ENCODE results near the gene BTD. TPM values are rescaled to one million over a fixed set of nuclear protein-coding genes. Genes with fewer than 3 reads are reported as not detected.
"Not testable (repeated sequence)": the region's sequence is repeated elsewhere in the genome, so short reads cannot be mapped to it uniquely, and the experiment has no call there.

BTD gene
- total and polyA plus RNA-seq, 2 donors (not counting 1 experiment from before 2014, with no cell fraction given) = 24.4 to 24.9 TPM

- TF ChIP-seq, protein P1, sequence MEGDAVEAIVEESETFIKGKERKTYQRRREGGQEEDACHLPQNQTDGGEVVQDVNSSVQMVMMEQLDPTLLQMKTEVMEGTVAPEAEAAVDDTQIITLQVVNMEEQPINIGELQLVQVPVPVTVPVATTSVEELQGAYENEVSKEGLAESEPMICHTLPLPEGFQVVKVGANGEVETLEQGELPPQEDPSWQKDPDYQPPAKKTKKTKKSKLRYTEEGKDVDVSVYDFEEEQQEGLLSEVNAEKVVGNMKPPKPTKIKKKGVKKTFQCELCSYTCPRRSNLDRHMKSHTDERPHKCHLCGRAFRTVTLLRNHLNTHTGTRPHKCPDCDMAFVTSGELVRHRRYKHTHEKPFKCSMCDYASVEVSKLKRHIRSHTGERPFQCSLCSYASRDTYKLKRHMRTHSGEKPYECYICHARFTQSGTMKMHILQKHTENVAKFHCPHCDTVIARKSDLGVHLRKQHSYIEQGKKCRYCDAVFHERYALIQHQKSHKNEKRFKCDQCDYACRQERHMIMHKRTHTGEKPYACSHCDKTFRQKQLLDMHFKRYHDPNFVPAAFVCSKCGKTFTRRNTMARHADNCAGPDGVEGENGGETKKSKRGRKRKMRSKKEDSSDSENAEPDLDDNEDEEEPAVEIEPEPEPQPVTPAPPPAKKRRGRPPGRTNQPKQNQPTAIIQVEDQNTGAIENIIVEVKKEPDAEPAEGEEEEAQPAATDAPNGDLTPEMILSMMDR (conservative IDR thresholded peaks at IDR 0.05 in 1 of 2, IDR thresholded peaks at IDR 0.05 in 1 of 2; ENCODE audit: low read depth in 1 of 2, low read length in 2 of 2) = no peak
- TF ChIP-seq EZH2 (IDR thresholded peaks at IDR 0.05; ENCODE audit: low read length, missing control alignments) = no peak
- DNase-seq (ENCODE audit: low read depth in 2 of 2) = no peak
- H3K27ac ChIP-seq (ENCODE audit: insufficient read depth, low read length) = no peak overlapping the region
Measured at GRCh38 chr3:15612001-15612400, 10.5 kb downstream of the BTD start.

DNA sequence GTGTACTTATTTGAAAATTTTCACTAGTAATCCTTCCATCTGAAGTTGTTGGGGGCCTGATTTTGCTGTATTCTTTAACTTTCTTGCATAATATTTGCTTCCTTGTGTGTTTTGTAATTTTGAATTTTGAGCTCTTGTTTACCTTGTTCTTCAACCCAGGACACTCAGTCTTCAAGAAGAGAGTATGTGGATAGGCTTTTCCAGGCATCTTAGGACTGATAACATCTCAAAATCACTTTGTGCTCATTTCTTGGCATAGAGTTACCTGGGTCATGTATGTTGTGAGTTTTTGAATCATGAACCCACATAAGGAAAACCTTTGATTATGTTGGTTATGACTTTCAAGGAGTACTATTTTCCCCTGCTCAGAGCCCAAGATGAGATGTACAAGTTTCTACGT lies 13.4 kb downstream of the BTD start:
- no peak overlapping the region for H3K4me2 ChIP-seq (ENCODE audit: extremely low read depth, insufficient read depth, low read length)
- no peaks in the 10 kb centered on the region for H3K9me3 ChIP-seq (ENCODE audit: control insufficient read depth, insufficient read depth, low read depth, low read length)
- TF ChIP-seq, protein P1 (conservative IDR thresholded peaks at IDR 0.05 in 1 of 2, IDR thresholded peaks at IDR 0.05 in 1 of 2; ENCODE audit: low read depth in 1 of 2, low read length in 2 of 2) = no peak
- TF ChIP-seq EZH2 (IDR thresholded peaks at IDR 0.05; ENCODE audit: low read length, missing control alignments) = no peak
- H4K20me1 ChIP-seq (ENCODE audit: control insufficient read depth, extremely low read depth, insufficient read depth, low read length) = no peaks in the 10 kb centered on the region
- no peak overlapping the region for H2AFZ ChIP-seq (ENCODE audit: low read length)
- no peaks in the 10 kb centered on the region for H3K27me3 ChIP-seq (ENCODE audit: control insufficient read depth, insufficient read depth, low read length)
- H3K79me2 ChIP-seq (ENCODE audit: control insufficient read depth, insufficient read depth, low read length) = no peaks in the 10 kb centered on the region
- no peak overlapping the region for H3K9ac ChIP-seq (ENCODE audit: insufficient read depth, low read length)
- DNase-seq (ENCODE audit: low read depth in 2 of 2) = no peak
- no peak overlapping the region for H3K27ac ChIP-seq (ENCODE audit: insufficient read depth, low read length)
- no peak overlapping the region for H3K4me3 ChIP-seq (replicated peaks in 1 of 4; ENCODE audit: control extremely low read depth in 1 of 4, insufficient read depth in 1 of 4, low read depth in 3 of 4, low read length in 4 of 4)
- no peaks in the 10 kb centered on the region for H3K36me3 ChIP-seq (ENCODE audit: control insufficient read depth, insufficient read depth, low read length)
- peaks cover 2% of the 10 kb centered on the region for H3K4me1 ChIP-seq (ENCODE audit: control insufficient read depth, extremely low read depth, insufficient read depth, low read length)

More at GRCh38 chr3:15612001-15612400, 10.5 kb downstream of the BTD start:
- H3K79me2 ChIP-seq (ENCODE audit: control insufficient read depth, insufficient read depth, low read length) = no peaks in the 10 kb centered on the region
- H2AFZ ChIP-seq (ENCODE audit: low read length) = no peak overlapping the region
- no peaks in the 10 kb centered on the region for H3K27me3 ChIP-seq (ENCODE audit: control insufficient read depth, insufficient read depth, low read length)
- H3K9me3 ChIP-seq (ENCODE audit: control insufficient read depth, insufficient read depth, low read depth, low read length) = no peaks in the 10 kb centered on the region
- no peak overlapping the region for H3K9ac ChIP-seq (ENCODE audit: insufficient read depth, low read length)
- no peak overlapping the region for H3K4me2 ChIP-seq (ENCODE audit: extremely low read depth, insufficient read depth, low read length)
- no peaks in the 10 kb centered on the region for H4K20me1 ChIP-seq (ENCODE audit: control insufficient read depth, extremely low read depth, insufficient read depth, low read length)
- peaks cover 2% of the 10 kb centered on the region for H3K4me1 ChIP-seq (ENCODE audit: control insufficient read depth, extremely low read depth, insufficient read depth, low read length)
- H3K36me3 ChIP-seq (ENCODE audit: control insufficient read depth, insufficient read depth, low read length) = no peaks in the 10 kb centered on the region
- H3K4me3 ChIP-seq (replicated peaks in 1 of 4; ENCODE audit: control extremely low read depth in 1 of 4, insufficient read depth in 1 of 4, low read depth in 3 of 4, low read length in 4 of 4) = no peak overlapping the region

- Histone ChIP-seq H3K4me2 (ENCODE audit: extremely low read depth, insufficient read depth, low read length) (no peak overlapping the region), H3K27me3 (ENCODE audit: control insufficient read depth, insufficient read depth, low read length) (no peaks in the 10 kb centered on the region), H3K4me3 (replicated peaks in 1 of 4; ENCODE audit: control extremely low read depth in 1 of 4, insufficient read depth in 1 of 4, low read depth in 3 of 4, low read length in 4 of 4) (no peak overlapping the region), H3K9me3 (ENCODE audit: control insufficient read depth, insufficient read depth, low read depth, low read length) (no peaks in the 10 kb centered on the region), H3K9ac (ENCODE audit: insufficient read depth, low read length) (no peak overlapping the region), H2AFZ (ENCODE audit: low read length) (no peak overlapping the region), H3K79me2 (ENCODE audit: control insufficient read depth, insufficient read depth, low read length) (no peaks in the 10 kb centered on the region), H4K20me1 (ENCODE audit: control insufficient read depth, extremely low read depth, insufficient read depth, low read length) (no peaks in the 10 kb centered on the region), H3K36me3 (ENCODE audit: control insufficient read depth, insufficient read depth, low read length) (no peaks in the 10 kb centered on the region), H3K4me1 (ENCODE audit: control insufficient read depth, extremely low read depth, insufficient read depth, low read length) (no peaks in the 10 kb centered on the region), H3K27ac (ENCODE audit: insufficient read depth, low read length) (no peak overlapping the region)
- no peak for TF ChIP-seq EZH2 (IDR thresholded peaks at IDR 0.05; ENCODE audit: low read length, missing control alignments)
- TF ChIP-seq, protein P1 (conservative IDR thresholded peaks at IDR 0.05 in 1 of 2, IDR thresholded peaks at IDR 0.05 in 1 of 2; ENCODE audit: low read depth in 1 of 2, low read length in 2 of 2) = no peak
- DNase-seq (ENCODE audit: low read depth in 2 of 2) = peak; percentile 49 to 78
Measured at GRCh38 chr3:15616053-15616452, 14.5 kb downstream of the BTD start.

DNA sequence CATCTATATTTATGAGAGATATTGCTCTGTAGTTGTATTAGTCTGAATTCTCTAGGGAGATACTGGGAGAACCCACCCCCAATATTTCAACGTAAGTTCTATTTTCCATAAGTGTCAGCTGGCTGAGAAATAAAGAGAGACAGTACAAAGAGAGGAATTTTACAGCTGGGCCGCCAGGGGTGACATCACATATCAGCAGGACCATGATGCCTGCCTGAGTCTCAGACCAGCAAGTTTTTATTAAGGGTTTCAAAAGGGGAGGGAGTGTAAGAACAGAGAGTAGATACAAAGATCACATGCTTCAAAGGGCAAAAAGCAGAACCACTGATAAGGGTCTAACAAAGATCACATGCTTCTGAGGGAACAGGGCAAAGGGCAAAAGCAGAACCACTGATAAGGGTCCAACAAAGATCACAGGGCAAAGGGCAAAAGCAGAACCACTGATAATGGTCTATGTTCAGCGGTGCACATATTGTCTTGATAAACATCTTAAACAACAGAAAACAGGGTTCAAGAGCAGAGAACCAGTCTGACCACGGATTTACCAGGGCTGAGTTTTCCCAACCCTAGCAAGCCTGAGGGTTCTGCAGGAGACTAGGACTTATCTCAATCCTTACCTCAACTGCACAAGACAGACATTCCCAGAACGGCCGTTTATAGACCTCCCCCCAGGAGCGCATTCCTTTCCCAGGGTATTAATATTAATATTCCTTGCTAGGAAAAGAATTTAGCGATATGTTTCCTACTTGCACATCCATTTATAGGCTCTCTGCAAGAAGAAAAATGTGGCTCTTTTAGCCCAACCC lies 18.3 kb downstream of the BTD start:
- not testable (repeated sequence) for DNase-seq (ENCODE audit: low read depth in 2 of 2); H3K4me2 ChIP-seq (ENCODE audit: extremely low read depth, insufficient read depth, low read length); H3K79me2 ChIP-seq (ENCODE audit: control insufficient read depth, insufficient read depth, low read length); H3K36me3 ChIP-seq (ENCODE audit: control insufficient read depth, insufficient read depth, low read length); H3K9ac ChIP-seq (ENCODE audit: insufficient read depth, low read length); H4K20me1 ChIP-seq (ENCODE audit: control insufficient read depth, extremely low read depth, insufficient read depth, low read length); H3K27me3 ChIP-seq (ENCODE audit: control insufficient read depth, insufficient read depth, low read length); H3K27ac ChIP-seq (ENCODE audit: insufficient read depth, low read length); H3K9me3 ChIP-seq (ENCODE audit: control insufficient read depth, insufficient read depth, low read depth, low read length); H3K4me3 ChIP-seq (replicated peaks in 1 of 4; ENCODE audit: control extremely low read depth in 1 of 4, insufficient read depth in 1 of 4, low read depth in 3 of 4, low read length in 4 of 4); H3K4me1 ChIP-seq (ENCODE audit: control insufficient read depth, extremely low read depth, insufficient read depth, low read length); H2AFZ ChIP-seq (ENCODE audit: low read length)
